GM12878 (cell line): ENCODE data around the gene TTLL11. TPM values are rescaled to one million over a fixed set of nuclear protein-coding genes. Genes with fewer than 3 reads are reported as not detected.

Experiments used
- ATAC-seq: fragments of 200-7000 bp; cut with Tn5 transposase; 3 replicates; pipeline ENCODE4 v1.9.1; 2020; ENCODE audit warnings: mild to moderate bottlenecking, moderate library complexity
- BruUV-seq: library from RNA; stranded (reverse); fragments of 400-500 nt; replicated peaks from 2 replicates; lab custom pipeline; 2021; lab: Mats Ljungman, UMichigan
- CTCF ChIA-PET: fragments of 300-600 bp; sonication (Branson Sonifier 250); formaldehyde crosslinking; extraction: SDS; loops from one replicate; lab custom pipeline; 2021; ENCODE audit warnings: inconsistent platforms; lab: Yijun Ruan, JAX
- POLR2A ChIA-PET: fragments of 350-600 bp; formaldehyde crosslinking; extraction: SDS; loops from one replicate; lab custom pipeline; 2021; ENCODE audit warnings: inconsistent platforms; lab: Charles Lee
- RAD21 ChIA-PET: fragments of 300-600 bp; sonication (Branson Sonifier 250); formaldehyde crosslinking; loops from one replicate; lab custom pipeline; 2023; ENCODE audit warnings: antibody characterized with exemption; ENCODE audit not compliant: unreplicated experiment; lab: Charles Lee
- SMC1A ChIA-PET: fragments of 300-600 bp; sonication (Branson Sonifier 250); formaldehyde crosslinking; loops from one replicate; lab custom pipeline; 2023; ENCODE audit not compliant: unreplicated experiment, uncharacterized antibody; lab: Charles Lee
- DNase-seq: peaks from one replicate; pipeline ENCODE4 v3.0.0-alpha.2; 2011; ENCODE audit warnings: low read depth, low spot score
- FAIRE-seq: peaks from 3 replicates; lab custom pipeline; 2011; peaks lifted over from hg19 to GRCh38; lab: Jason Lieb, UNC
- H2AFZ ChIP-seq: 2 replicates; pipeline ENCODE4 v1.6.0; 2011; ENCODE audit warnings: low read depth, low read length, control low read depth; ENCODE audit not compliant: control insufficient read depth
- H3K27ac ChIP-seq: 2 replicates; pipeline ENCODE4 v1.5.1; 2011; ENCODE audit warnings: control low read depth; ENCODE audit not compliant: control insufficient read depth, insufficient read depth
- H3K27me3 ChIP-seq, 2 experiments: replicated peaks in 1 of 2; 2 replicates each; pipeline versions ENCODE4 v1.6.0 to v1.6.1; 2011; ENCODE audit warnings: low read length in 1 of 2; ENCODE audit not compliant: control insufficient read depth in 2 of 2, insufficient read depth in 2 of 2
- H3K36me3 ChIP-seq, 2 experiments: 2 replicates each; pipeline ENCODE4 v1.5.1; 2011; ENCODE audit warnings: low read length in 1 of 2; ENCODE audit not compliant: control insufficient read depth in 2 of 2, insufficient read depth in 2 of 2
- H3K4me1 ChIP-seq: 2 replicates; pipeline ENCODE4 v1.6.1; 2011; ENCODE audit warnings: mild to moderate bottlenecking, low read length, moderate library complexity, mixed read lengths; ENCODE audit not compliant: control insufficient read depth, insufficient read depth
- H3K4me2 ChIP-seq: 2 replicates; pipeline ENCODE4 v1.6.0; 2011; ENCODE audit warnings: control low read depth; ENCODE audit not compliant: control insufficient read depth, insufficient read depth
- H3K4me3 ChIP-seq: fragments of 200-600 bp; sonication (generic); 2 replicates; pipeline ENCODE4 v1.5.1; 2016
- H3K79me2 ChIP-seq: 2 replicates; pipeline ENCODE4 v1.6.0; 2011; ENCODE audit warnings: low read length; ENCODE audit not compliant: control insufficient read depth, insufficient read depth
- H3K9ac ChIP-seq: 2 replicates; pipeline ENCODE4 v1.8.0; 2011; ENCODE audit warnings: low read length, control low read depth, mixed read lengths; ENCODE audit not compliant: control insufficient read depth, insufficient read depth
- H3K9me3 ChIP-seq: replicated peaks from 3 replicates; pipeline ENCODE4 v1.5.1; 2011; ENCODE audit warnings: mild to moderate bottlenecking, low read length; ENCODE audit not compliant: control insufficient read depth, insufficient read depth
- H4K20me1 ChIP-seq: 2 replicates; pipeline ENCODE4 v1.6.0; 2011; ENCODE audit not compliant: control insufficient read depth, insufficient read depth
- ATF7 ChIP-seq: fragments of 450-650 bp; IDR thresholded peaks from 2 replicates; pipeline ENCODE4 v1.6.1; 2016; ENCODE audit warnings: low read depth, mild to moderate bottlenecking
- BCL11A ChIP-seq: IDR thresholded peaks from 2 replicates; pipeline ENCODE4 v1.6.1; 2011; ENCODE audit warnings: low read depth, low read length
- CBX3 ChIP-seq: fragments of 200-600 bp; sonication (generic); IDR thresholded peaks from 2 replicates; pipeline ENCODE4 v1.6.1; 2016; ENCODE audit warnings: low read depth, borderline replicate concordance
- E2F8 ChIP-seq: fragments of 450-650 bp; IDR thresholded peaks from 2 replicates; pipeline ENCODE4 v1.6.1; 2018; ENCODE audit warnings: mild to moderate bottlenecking, low read depth, moderate library complexity; ENCODE audit not compliant: partially characterized antibody
- EGR1 ChIP-seq, 2 experiments: IDR thresholded peaks; 1 replicate in 1 of 2; 2 replicates in 1 of 2; pipeline ENCODE4 v1.6.1; 2011 to 2012; ENCODE audit warnings: low read depth in 2 of 2, low read length in 2 of 2, borderline replicate concordance in 1 of 2, mild to moderate bottlenecking in 1 of 2, moderate library complexity in 1 of 2
- FOS ChIP-seq: IDR thresholded peaks from 3 replicates; pipeline ENCODE4 v1.6.1; 2011; ENCODE audit warnings: borderline replicate concordance; ENCODE audit not compliant: insufficient read length; ENCODE audit errors: extremely low read depth
- FOXM1 ChIP-seq: IDR thresholded peaks from 2 replicates; pipeline ENCODE4 v1.6.1; 2012; ENCODE audit warnings: low read depth, mild to moderate bottlenecking, inconsistent platforms, low read length, moderate library complexity
- HDGF ChIP-seq: fragments of 450-650 bp; IDR thresholded peaks from 2 replicates; pipeline ENCODE4 v1.6.1; 2016; ENCODE audit warnings: antibody characterized with exemption
- MTA3 ChIP-seq: IDR thresholded peaks from 2 replicates; pipeline ENCODE4 v1.6.1; 2012; ENCODE audit warnings: low read length, inconsistent platforms, borderline replicate concordance
- MXI1 ChIP-seq: fragments of 150-350 bp; IDR thresholded peaks from 2 replicates; pipeline ENCODE4 v1.6.1; 2011; ENCODE audit warnings: low read depth, mild to moderate bottlenecking, inconsistent platforms, low read length, improper control_type of control experiment
- STAT3 ChIP-seq: IDR thresholded peaks from 2 replicates; pipeline ENCODE4 v1.6.1; 2011; ENCODE audit warnings: low read depth, low read length, improper control_type of control experiment
- ZBED1 ChIP-seq: IDR thresholded peaks from 2 replicates; pipeline ENCODE4 v1.6.1; 2016; ENCODE audit warnings: borderline replicate concordance
- ZNF384 ChIP-seq: IDR thresholded peaks from 2 replicates; pipeline ENCODE4 v1.6.1; 2012; ENCODE audit warnings: low read depth, mild to moderate bottlenecking, low read length, improper control_type of control experiment, borderline replicate concordance
- WGBS: methylation state at CpG from one replicate; pipeline ENCODE4 v1.1.6; 2016; ENCODE audit warnings: low lambda C conversion rate; ENCODE audit not compliant: insufficient replicate concordance, insufficient coverage; ENCODE audit errors: missing lambda C conversion rate; 5-methylcytosine and 5-hydroxymethylcytosine counted together
- in situ Hi-C: fragments of 300-500 bp; cut with MboI; formaldehyde crosslinking; loops from 9 replicates; pipeline ENCODE4 v1.14.3; 2018; ENCODE audit warnings: mixed read lengths
- intact Hi-C: fragments of 100-400 bp; cut with micrococcal nuclease; formaldehyde crosslinking; loops from one replicate; pipeline ENCODE4 v1.14.2; 2022; ENCODE audit not compliant: unreplicated experiment
- polyA plus RNA-seq, 11 experiments: library from polyadenylated mRNA; depleted of rRNA in 4 of 11; unstranded in 6 of 11; stranded (reverse) in 5 of 11; fragments of >200 nt; fragmentation: Nextera tagmentation in 4 of 11; fragmentation: Illumina TruSeq in 1 of 11; extraction: Ambion mirVana in 4 of 11; extraction: Trizol in 1 of 11; gene quantifications; 1 replicate in 1 of 11; 2 replicates in 10 of 11; pipeline versions ENCODE4 v1.2.1 to v1.2.3, GENCODE V29; 2011 to 2016; ENCODE audit warnings: inconsistent platforms in 2 of 11, missing spikeins in 2 of 11, low read depth in 1 of 11
- total RNA-seq, 4 experiments: library from RNA; depleted of rRNA in 3 of 4; stranded (reverse); fragments of >200 nt in 3 of 4; fragmentation: Illumina TruSeq in 1 of 4; extraction: Trizol in 1 of 4; gene quantifications; 2 replicates each; pipeline versions ENCODE4 v1.2.1 to v1.2.3, GENCODE V29; 2013 to 2021
- TF ChIP-seq, protein P1 (sequence below): fragments of 450-650 bp; IDR thresholded peaks from 2 replicates; pipeline ENCODE4 v1.6.1; 2017; ENCODE audit warnings: mild to moderate bottlenecking, low read depth, inconsistent platforms; ENCODE audit not compliant: poor library complexity, severe bottlenecking
- TF ChIP-seq, protein P2 (sequence below): fragments of 450-650 bp; IDR thresholded peaks from 2 replicates; pipeline ENCODE4 v1.6.1; 2016; ENCODE audit warnings: mild to moderate bottlenecking
- TF ChIP-seq, protein P3 (sequence below): fragments of 450-650 bp; IDR thresholded peaks from 2 replicates; pipeline ENCODE4 v1.6.1; 2016; ENCODE audit warnings: mild to moderate bottlenecking

TTLL11 gene
- total and polyA plus RNA-seq, 10 of the 15 experiments (the other 5 are each of a cell fraction or from before 2014, with no cell fraction given), result 1.2 to 3.7 (median 2.9) TPM

GRCh38 chr9:121819428-121820231 is 273.5 kb downstream of the TTLL11 start:
- ChIA-PET POLR2A (no interaction called here), SMC1A (no interaction called here), RAD21 (no interaction called here), CTCF (no interaction called here)
- no peak overlapping the region for H3K9ac ChIP-seq
- no peaks in the 10 kb centered on the region; a peak in 2 of 4 replicates for H3K27me3 ChIP-seq
- no peaks in the 10 kb centered on the region for H3K4me1 ChIP-seq
- H3K27ac ChIP-seq, result no peak overlapping the region
- no peak for ATAC-seq
- no peak overlapping the region for H3K4me2 ChIP-seq
- no peaks in the 10 kb centered on the region for H3K79me2 ChIP-seq
- DNase-seq, result no peak
- no peak for FAIRE-seq
- no peaks in the 10 kb centered on the region for H4K20me1 ChIP-seq
- H2AFZ ChIP-seq, result no peak overlapping the region
- in situ Hi-C loops, result no loop called here
- H3K36me3 ChIP-seq, result no peaks in the 10 kb centered on the region
- H3K4me3 ChIP-seq, result no peak overlapping the region
- H3K9me3 ChIP-seq, result no peaks in the 10 kb centered on the region
- TF ChIP-seq, protein P1, sequence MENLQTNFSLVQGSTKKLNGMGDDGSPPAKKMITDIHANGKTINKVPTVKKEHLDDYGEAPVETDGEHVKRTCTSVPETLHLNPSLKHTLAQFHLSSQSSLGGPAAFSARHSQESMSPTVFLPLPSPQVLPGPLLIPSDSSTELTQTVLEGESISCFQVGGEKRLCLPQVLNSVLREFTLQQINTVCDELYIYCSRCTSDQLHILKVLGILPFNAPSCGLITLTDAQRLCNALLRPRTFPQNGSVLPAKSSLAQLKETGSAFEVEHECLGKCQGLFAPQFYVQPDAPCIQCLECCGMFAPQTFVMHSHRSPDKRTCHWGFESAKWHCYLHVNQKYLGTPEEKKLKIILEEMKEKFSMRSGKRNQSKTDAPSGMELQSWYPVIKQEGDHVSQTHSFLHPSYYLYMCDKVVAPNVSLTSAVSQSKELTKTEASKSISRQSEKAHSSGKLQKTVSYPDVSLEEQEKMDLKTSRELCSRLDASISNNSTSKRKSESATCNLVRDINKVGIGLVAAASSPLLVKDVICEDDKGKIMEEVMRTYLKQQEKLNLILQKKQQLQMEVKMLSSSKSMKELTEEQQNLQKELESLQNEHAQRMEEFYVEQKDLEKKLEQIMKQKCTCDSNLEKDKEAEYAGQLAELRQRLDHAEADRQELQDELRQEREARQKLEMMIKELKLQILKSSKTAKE, result no peak
- TF ChIP-seq, protein P2, sequence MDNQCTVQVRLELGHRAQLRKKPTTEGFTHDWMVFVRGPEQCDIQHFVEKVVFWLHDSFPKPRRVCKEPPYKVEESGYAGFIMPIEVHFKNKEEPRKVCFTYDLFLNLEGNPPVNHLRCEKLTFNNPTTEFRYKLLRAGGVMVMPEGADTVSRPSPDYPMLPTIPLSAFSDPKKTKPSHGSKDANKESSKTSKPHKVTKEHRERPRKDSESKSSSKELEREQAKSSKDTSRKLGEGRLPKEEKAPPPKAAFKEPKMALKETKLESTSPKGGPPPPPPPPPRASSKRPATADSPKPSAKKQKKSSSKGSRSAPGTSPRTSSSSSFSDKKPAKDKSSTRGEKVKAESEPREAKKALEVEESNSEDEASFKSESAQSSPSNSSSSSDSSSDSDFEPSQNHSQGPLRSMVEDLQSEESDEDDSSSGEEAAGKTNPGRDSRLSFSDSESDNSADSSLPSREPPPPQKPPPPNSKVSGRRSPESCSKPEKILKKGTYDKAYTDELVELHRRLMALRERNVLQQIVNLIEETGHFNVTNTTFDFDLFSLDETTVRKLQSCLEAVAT, result no peak
- TF ChIP-seq FOXM1 (no peak), MTA3 (no peak), STAT3 (no peak), EGR1 (IDR thresholded peaks at IDR 0.05; ENCODE audit: borderline replicate concordance in 1 of 2, low read depth in 2 of 2, low read length in 2 of 2) (no peak), CBX3 (no peak), ZNF384 (no peak), E2F8 (no peak), MXI1 (no peak), ZBED1 (no peak), ATF7 (no peak), HDGF (no peak), FOS (no peak), BCL11A (no peak)
- TF ChIP-seq, protein P3, sequence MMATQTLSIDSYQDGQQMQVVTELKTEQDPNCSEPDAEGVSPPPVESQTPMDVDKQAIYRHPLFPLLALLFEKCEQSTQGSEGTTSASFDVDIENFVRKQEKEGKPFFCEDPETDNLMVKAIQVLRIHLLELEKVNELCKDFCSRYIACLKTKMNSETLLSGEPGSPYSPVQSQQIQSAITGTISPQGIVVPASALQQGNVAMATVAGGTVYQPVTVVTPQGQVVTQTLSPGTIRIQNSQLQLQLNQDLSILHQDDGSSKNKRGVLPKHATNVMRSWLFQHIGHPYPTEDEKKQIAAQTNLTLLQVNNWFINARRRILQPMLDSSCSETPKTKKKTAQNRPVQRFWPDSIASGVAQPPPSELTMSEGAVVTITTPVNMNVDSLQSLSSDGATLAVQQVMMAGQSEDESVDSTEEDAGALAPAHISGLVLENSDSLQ, result no peak
- intact Hi-C loops, result no loop called here
- 13% methylated on average over 19 of the region's 20 CpGs for WGBS
- BruUV-seq, result no TSS peak
